H4 (cell line): Measurements from ENCODE around the gene SLC10A3. TPM values are rescaled to one million over a fixed set of nuclear protein-coding genes. Genes with fewer than 3 reads are reported as not detected.

Experiments
- DNase-seq: peaks from one replicate; pipeline ENCODE4 v3.0.0-alpha.2; 2015; ENCODE audit warnings: low spot score
- total RNA-seq: library from RNA; depleted of rRNA; stranded (reverse); fragments of >200 nt; shearing (Covaris generic); gene quantifications from 2 replicates; pipeline ENCODE4 v1.2.3, GENCODE V29; 2014

SLC10A3 gene
- total RNA-seq, 1 experiment from 2014 or later: 20.0 TPM

GRCh38 chrX:154465601-154466000 is 24.8 kb downstream of the SLC10A3 start:
- DNase-seq: no peak

- no peak for DNase-seq
These were observed 25.5 kb downstream of the SLC10A3 start for GRCh38 chrX:154464806-154465365.

- no peak for DNase-seq
These were observed 26.7 kb downstream of the SLC10A3 start for GRCh38 chrX:154463611-154464220.

- no peak for DNase-seq
These were observed 28.0 kb downstream of the SLC10A3 start for GRCh38 chrX:154462396-154462795.

GRCh38 chrX:154460326-154460725 is 30.1 kb downstream of the SLC10A3 start:
- DNase-seq: no peak

- no peak for DNase-seq
These were observed 30.6 kb downstream of the SLC10A3 start for GRCh38 chrX:154459832-154460231.

DNA sequence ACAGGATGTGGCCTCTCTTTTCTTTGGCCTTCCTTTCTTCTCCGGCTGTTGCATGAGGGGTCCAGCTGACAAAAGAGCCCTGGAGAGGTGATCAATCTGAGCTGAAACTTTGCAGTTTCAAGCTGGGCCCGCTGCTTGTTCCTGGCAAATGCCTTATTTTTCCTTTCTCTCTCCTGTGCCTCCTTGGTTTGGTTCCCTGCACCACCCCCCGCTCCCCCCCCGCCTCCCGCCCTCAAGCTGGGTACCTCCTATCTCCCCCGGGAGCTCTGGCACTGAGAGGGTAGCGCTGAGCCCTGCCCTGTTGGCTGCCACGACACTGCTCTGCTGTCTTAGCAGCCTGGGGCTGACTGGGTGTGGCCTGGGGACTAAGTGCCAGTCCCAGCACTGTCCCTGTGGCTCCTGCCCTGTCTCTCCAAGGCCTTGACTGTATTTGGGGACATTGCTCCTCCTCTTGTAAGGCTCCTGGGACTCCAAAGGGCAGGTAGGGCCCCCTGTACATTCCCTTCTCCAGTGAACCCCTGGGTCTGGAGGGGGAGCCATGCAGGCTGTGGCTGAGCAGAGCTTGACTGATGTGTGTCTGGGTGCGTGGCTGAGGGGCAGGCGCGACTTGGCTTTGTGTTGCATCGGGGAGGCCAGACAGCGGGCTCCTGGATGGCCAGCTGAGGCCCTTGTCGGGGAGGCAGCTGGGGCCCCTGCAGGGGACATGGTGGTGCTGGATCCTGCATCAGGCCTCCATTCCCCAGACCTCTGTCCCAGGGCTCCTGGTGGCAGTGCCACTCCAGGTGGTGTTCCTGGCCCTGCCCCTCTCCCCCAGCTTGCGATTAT is 31.3 kb downstream of the SLC10A3 start:
- peak; percentile 40 for DNase-seq

- DNase-seq: no peak
These were observed 32.1 kb downstream of the SLC10A3 start, which contains the start of gene PLXNA3 for GRCh38 chrX:154458116-154458953. PLXNA3 (plus strand) TSS chrX:154458281; CDS start chrX:154460184, 1,903 bp downstream.

DNA sequence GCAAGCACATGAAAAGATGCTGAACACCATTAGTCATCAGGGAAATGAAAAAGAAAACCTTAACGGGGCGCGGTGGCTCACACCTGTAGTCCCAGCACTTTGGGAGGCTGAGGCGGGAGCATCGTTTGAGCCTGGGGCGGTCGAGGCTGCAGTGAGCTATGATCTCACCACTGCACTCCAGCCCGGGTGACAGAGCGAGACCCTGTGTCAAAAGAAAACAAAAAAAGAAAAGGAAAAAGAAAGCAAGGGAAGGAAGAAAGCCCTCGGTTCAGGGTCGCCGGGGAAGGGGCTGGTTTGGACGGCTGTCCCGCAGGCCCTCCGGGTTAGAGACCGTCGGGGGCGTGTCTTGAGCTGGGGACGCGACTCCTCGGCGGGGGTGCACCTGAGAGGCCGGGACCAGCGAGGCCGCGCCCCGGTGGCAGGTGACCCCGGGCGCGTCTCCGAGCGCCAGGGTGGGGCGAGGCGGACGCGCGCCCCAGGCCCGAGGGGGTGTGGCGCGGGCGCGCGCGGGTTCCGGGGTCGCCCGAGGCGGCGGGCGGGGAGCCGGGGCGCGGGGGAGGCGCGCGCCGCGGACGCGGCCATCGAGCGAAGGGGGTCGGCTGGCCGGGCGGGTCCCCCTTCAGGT is 32.8 kb downstream of the SLC10A3 start:
- DNase-seq: no peak

DNA sequence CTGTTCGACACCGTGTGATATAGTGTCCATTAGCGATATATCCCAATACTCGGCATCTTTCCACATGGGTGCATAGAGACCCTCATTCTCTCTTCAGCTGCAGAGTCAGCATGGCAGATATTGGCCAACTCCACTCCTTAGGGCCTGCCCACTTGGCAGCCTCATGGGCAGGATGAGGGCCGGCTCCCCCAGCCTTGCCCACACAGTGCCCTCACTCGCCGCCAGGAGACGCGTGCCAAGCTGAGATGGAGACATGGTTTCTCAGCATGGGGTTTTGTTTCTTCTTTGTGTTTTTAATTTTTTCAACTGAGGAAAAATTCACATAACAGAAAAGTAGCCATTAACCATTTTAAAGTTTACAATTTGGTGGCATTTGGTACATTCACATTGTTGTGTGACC is 37.6 kb downstream of the SLC10A3 start:
- no peak for DNase-seq

DNA sequence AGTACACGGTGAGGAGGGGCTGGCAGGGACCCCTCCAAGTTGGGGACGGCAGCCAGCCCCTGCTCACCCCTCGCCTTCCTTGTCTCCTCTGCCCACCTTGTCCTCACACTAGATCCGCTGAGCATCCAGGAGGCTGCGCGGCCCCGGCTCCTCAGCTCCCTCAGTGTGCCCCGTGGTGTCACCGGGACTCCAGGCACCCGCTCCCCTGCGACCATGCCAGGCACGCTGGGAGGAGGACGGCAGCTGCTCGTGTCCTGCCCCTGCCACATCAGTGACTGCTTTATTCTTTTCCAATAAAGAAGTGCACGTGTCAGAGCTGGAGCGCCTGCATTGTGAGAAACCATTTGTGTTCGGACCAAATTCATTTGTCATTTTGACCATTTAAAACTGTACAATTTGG is 40.1 kb downstream of the SLC10A3 start:
- no peak for DNase-seq

DNA sequence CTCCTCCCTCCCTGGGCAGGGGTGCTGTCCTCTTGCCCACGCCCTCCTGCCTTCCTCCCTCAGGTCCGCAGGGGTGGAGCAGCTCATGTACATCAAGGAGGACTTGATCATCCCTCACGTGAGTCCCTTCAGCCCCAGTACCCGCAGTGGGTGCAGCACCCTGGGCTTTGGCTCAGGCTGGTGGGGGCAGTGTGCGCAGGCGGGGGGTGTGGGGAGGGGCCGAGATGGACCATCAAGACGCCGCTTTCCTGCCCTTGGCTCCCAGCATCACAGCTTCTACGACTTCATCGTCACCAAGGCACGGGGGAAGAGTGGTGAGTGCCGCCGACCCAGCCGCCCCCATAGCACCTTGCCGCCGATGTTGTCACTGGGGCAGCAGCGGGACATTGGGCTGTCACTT is 40.8 kb downstream of the SLC10A3 start:
- no peak for DNase-seq

- no peak for DNase-seq
These were observed 41.9 kb downstream of the SLC10A3 start for GRCh38 chrX:154448484-154448883.

GRCh38 chrX:154446430-154446829 is 44.0 kb downstream of the SLC10A3 start:
- no peak for DNase-seq

- no peak for DNase-seq
These were observed 44.7 kb downstream of the SLC10A3 start for GRCh38 chrX:154445776-154446175.

- DNase-seq: no peak
These were observed 45.6 kb downstream of the SLC10A3 start for GRCh38 chrX:154444755-154445246.

- DNase-seq: peak; percentile 52
These were observed 46.3 kb downstream of the SLC10A3 start, which contains the start of gene FAM50A for GRCh38 chrX:154443992-154444754. FAM50A (plus strand) TSS chrX:154444141; CDS start chrX:154444236, 95 bp downstream.

GRCh38 chrX:154443479-154443910 is 46.9 kb downstream of the SLC10A3 start:
- DNase-seq: no peak

- DNase-seq: no peak
These were observed 48.3 kb downstream of the SLC10A3 start for GRCh38 chrX:154441984-154442707.

DNA sequence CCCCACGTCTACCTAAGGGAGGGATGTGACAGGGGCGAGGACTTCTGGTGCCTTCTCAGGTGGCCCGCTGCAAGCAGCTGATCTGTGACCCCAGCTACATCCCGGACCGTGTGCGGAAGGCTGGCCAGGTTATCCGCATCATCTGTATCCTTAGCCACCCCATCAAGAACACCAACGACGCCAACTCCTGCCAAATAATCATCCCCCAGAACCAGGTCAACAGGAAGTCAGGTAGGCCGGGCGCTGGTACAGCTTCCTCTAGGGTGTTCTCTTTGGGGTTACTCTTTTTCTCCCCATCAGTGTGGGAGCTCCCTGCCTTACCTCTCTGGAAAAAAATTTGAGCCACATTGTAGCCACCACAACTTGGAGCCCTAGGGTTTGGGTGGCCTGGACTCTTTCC is 48.9 kb downstream of the SLC10A3 start:
- no peak for DNase-seq
